ENCODE results near the gene PFDN1.

The PFDN1 gene

DNA sequence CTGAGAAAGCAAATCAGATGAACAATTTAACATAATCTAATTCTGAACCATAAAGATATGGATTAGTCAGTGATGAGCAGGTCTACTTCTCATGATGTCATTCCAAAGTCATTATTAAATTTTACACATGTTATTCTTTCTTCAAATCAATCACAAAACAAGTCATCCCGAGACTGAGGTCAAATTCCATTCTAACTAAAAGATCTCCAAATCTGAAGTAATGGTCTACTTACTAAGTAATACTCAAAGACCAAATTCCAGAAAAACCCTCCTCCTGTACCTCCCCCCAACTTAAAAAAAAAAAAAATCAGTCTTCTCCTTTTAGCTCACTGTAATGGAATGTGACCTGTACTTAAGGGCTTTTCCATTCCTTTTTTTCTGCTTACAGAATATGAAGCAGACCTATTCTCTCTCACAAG, 4.7 kb downstream of the PFDN1 start:
- DNase-seq (ENCODE audit: low read depth in 1 of 2, low spot score in 1 of 2), result no peak

DNA sequence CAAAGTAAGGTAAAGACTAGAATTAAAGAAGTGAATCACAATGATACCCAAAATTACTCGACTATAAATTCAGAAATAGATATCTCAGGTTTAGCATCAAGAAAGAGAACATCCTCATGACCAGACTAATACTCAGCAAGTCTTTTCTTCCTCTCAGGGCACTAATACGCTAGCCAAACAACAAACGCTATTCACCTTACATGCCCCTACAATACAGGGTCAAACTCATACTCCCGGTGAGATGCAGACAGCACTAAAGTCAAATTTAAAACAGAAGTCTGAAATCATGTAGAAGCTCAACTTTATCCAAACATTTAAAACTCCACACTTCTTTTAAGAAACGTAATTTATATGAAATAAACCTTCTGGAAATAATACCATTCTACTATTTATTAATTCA, 5.6 kb downstream of the PFDN1 start:
- DNase-seq (ENCODE audit: low read depth in 1 of 2, low spot score in 1 of 2), result no peak

DNA sequence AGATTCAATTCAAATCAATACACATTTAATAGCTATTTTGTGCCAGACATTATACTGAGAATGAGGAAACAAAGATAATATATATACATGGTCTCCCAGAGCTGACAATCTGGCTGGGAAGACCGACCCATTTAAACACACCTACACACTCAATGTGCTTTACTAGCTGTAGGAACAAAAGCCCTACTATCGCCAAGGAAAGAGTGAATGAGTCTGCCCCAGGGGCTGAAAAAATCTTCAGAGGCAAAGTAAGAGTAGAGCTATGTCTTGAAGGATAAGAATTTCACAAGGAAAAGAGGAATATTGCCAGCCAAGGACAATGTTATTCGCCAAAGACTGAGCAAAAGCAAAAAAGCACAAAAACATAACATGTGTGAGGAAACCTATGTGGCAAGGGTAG, 6.6 kb downstream of the PFDN1 start:
- no peak for DNase-seq (ENCODE audit: low read depth in 1 of 2, low spot score in 1 of 2)

DNA sequence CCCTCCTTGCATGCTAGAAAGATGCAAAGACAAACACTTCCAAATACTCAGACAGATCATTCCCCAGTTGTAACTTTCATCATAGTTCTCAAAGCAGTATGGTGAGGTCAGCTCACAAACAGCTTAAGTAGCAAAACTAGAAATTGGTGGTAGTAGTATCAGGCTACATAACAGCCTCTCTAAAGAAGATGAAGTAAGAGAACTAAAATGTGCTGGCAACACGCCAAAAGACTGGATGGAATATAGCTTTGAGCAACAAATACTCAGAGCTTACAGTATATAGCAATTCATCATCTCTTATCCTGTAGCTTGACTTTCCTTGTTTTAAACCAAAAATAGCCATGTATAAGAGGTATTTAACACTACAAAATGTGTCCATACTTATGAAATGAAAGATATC, 7.5 kb downstream of the PFDN1 start:
- DNase-seq (ENCODE audit: low read depth in 1 of 2, low spot score in 1 of 2), result no peak

DNA sequence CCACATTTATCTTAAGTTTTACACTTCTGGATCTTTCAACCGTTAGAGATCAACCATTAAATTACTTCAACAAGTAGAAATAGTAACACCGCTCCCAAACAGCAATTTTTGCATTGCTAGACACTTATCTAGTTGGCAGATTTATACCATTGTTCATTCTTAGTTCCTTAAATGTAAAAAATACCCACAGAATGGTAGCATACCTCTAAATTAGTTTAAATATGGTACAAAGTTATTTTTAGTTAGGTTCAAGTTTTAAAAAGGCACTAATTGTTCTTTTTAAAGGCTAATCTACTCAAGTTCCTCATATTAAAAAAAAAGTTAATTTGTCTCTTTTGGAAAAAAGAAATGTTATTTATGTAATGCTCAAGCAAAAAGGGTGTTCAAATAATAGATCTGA, 8.1 kb downstream of the PFDN1 start:
- DNase-seq (ENCODE audit: low read depth in 1 of 2, low spot score in 1 of 2), result no peak

DNA sequence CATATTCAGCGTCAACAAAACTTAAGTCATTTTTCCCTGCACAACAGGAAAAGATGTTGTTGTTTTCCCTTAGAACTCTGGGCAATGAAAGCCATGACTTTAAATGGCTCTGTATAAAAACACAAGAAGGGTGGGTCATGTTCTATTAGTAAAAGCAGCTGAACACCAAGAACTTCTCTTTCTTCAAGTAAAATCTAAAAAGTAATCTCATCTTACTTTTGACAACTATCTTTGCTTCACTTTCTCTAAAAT, 9.1 kb downstream of the PFDN1 start:
- no peak for DNase-seq (ENCODE audit: low read depth in 1 of 2, low spot score in 1 of 2)

DNA sequence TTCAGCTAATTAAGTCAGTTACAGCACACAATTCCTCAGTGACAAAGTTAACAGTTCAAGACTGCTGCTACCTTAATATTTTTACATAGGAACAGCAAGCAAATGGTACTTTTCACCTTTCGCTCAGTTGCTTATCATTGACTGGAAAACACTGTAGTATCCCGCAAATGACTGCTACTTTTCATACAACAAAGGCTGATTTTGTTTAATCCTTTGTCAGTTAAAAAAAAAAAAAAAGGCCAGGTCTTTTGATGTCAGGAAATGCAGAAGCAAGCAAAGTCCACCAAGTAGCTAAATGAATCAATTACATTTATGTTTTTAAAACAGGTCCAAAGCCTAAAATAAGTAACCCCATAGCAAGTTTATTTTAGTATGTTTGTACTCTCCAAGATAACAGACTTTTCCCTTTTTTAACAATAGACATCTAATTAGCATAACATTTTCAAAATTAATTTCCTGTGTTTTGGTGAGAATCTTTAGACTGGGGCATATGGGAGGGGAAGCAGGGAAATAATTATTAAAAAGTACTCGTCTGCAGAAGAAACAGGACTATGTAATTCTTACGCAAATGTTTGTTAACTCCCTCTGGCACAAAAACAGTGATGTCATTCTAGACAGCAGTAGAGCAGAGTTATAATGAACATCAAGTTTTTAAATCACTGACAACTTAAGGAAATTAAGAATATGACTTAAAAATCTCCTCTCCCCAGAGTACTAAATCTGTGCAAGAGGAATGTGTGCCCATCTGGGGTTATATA, 9.6 kb downstream of the PFDN1 start:
- DNase-seq (ENCODE audit: low read depth in 1 of 2, low spot score in 1 of 2), result no peak

DNA sequence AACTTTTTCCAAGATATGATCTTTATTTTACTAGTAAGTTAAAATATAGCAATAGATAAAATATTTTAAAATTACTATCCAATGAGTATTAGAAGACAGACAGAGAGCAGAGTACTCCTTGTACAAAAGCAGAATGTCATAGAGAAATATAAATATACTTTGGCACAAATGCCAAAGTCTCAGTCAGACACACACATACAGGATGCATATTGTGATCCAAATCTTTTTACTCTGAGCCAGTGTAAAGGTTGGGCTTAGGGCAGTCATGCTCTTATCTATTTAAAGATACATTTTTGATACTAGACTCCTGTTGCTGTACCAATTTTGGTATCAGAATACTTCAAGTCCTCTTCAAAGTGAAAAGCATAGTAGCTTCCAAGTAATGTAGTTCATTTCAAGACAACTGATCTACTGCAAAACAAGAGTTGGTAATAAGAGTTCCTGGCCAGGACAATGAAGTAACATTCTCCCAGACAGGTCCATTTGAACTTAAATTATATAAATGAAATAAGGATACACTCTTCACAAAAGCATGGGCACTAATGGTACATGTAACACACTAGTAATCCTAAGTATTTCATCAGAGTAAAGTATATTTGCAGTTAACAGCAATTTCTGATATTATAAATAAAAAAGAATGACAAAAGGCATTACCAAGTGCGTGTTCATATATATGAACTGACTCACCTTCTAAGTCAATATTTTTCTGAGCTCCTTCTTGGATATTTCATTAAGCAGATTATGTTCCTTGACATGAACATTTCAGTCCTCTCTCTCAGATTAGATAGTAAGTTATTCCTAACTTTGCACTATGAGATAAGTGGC, 10.5 kb downstream of the PFDN1 start:
- no peak for DNase-seq (ENCODE audit: low read depth in 1 of 2, low spot score in 1 of 2)

DNA sequence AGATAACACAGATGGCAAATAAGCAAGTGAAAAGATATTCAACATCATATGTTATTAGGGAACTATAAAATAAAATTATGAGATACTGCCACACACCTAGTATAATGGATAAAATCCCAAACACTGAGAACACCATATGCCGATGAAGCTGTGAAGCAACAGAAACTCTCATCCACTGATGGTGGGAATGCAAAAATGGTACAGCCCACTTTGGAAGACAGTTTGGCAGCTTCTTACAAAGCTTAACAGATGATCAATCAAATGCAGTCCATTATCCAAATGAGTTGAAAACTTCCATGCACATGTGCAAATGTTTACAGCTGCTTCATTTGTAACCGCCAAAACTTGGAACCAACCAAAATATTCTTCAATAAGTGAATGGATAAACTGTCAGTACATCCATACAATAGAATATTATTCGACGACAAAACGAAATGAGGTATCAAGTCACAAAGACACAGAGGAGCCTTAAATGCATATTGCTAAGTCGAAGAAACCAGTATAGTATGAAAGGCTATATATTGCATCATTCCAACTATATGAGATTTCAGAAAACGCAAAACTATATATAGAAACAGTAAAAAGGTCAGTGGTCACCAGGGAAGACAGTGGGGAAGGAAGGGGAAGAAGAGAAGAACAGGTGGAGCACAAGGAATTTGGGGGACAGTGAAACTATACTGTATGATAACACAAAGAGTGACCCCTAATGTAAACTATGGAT, 14.9 kb downstream of the PFDN1 start:
- no peak for DNase-seq (ENCODE audit: low read depth in 1 of 2, low spot score in 1 of 2)

DNA sequence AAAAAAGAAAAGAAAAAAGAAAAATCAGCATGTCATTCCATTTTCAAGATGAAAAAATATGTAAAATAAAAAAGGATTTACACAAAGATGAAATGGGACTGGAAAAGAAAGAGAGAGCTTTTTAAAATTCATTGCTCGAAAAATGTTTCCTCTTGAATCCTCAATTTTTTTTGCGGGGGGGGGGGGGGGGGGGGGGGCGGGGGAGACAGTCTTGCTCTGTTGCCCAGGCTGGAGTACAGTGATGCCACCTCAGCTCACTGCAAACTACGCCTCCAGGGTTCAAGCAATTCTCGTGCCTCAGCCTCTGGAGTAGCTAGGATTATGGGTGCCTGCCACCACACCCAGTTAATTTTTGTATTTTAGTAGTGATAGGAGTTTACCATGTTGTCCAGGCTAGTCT, 16.5 kb downstream of the PFDN1 start:
- DNase-seq (ENCODE audit: low read depth in 1 of 2, low spot score in 1 of 2), result no peak

DNA sequence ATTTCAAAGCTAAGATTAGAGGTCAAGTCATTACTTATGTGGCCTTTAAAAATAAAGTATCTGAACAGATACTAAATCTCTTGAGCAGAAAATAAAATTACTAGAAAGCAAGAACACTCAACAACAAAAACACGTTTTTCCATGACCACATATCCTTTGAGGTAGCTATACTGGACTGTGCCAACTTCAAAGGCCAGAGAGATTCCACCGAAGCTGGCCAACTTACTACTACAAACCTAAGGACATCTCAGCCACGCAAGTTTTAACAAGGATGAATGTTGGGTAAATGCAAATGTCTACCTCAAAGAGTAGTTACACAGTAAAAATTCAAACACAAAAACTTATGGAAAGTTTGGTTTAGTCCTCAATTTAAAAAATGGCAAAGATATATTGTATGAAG, 18.9 kb downstream of the PFDN1 start:
- no peak for DNase-seq (ENCODE audit: low read depth in 1 of 2, low spot score in 1 of 2)

DNA sequence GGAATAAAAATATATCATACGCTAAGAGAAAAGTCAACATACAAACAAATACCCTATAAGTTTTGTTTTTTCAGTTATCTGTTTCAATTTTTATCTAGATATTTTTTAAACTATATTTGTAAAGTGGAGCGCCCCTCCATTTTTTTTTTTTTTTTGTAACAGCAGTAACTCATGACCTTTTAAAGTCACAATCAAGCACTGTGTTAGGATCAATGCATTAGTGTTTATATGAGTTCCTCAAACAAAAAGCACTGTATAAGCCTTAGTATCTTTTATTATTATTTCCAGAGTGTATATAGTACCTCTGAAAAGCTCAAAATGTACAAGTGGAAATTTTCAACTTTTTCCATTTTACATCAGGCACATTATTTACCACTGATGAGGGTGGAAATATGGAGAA, 20.6 kb downstream of the PFDN1 start:
- DNase-seq (ENCODE audit: low read depth in 1 of 2, low spot score in 1 of 2), result no peak

DNA sequence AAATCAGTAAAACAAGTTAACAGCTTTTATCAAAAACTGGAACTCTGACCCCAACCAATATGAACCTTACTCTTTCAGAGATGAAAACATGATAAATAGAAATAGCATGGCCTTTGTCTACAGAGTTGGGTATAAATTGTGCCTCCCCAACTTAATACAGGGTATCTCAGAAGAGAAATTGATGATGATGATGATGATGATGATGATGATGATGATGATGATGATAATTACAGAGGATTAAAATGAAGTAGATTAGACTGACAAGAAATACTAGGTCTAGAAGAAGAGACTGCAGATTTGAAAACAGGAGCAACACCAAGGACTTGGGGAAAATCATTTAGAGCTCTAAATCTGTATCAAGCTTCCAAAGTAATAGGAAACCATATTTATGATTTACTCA, 27.1 kb downstream of the PFDN1 start:
- no peak for DNase-seq (ENCODE audit: low read depth in 1 of 2, low spot score in 1 of 2)

DNA sequence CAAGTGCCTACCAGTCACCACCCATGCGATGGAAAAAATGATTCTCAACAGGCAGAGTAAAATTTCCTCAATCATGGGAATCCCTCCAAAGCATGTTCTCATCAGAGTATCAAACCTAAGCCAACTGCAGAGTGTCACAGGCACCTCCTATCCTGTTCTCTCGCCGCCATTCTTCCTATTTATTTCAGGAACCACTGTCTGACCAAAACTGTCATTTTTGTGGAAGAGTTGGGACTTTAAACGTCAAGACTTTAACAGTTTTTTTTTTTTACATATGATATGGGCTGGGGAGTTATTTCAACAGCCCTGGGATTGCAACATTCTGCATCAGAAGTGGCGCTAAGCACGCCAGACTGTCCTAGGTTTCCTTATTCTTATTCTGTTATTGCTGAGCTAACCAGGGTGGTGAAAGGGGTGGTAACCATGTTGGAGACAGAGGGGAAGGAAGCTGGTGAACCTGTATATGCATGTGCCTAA, 29.5 kb downstream of the PFDN1 start:
- DNase-seq (ENCODE audit: low read depth in 1 of 2, low spot score in 1 of 2), result no peak

DNA sequence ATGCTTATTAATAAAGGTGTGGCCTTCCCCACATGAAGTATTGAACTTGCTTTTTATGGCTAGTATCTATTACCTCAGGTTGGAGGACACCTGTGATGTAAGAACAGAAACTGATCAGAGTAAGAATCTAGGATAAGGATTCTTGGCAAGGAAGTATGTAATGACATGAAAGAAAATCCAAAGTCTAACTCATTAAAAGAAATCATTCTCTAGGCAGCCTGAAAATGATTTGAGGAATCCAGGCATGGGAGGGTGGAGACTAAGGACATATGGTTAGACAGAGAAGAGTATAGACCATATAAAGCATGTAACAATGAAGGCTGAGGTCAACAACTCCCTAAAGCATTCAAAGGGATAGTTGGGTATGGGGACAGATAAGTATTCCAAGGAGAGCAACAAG, 32.9 kb downstream of the PFDN1 start:
- DNase-seq (ENCODE audit: low read depth in 1 of 2, low spot score in 1 of 2), result no peak

DNA sequence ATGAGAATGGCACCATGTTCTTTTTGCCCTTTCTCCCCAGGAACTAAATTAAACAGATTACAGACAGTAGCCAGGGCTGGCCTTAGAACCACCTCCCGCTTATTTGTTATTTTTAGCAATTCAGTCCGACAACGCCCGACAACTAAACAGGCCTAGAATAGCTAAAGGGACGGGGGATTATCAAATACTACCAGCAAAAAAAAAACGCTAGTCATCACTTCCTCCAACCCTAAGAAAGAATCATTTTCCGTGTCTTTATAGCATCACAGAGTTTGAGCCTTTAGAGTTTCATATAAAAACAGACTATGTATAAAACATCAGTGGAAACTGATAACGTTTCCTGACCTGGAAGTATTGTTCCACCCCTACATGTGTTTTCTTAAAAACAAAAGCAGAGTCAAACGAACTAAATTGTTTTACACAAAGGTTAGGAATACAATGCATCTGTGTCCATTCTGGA, 35.3 kb downstream of the PFDN1 start:
- no peak for DNase-seq (ENCODE audit: low read depth in 1 of 2, low spot score in 1 of 2)

DNA sequence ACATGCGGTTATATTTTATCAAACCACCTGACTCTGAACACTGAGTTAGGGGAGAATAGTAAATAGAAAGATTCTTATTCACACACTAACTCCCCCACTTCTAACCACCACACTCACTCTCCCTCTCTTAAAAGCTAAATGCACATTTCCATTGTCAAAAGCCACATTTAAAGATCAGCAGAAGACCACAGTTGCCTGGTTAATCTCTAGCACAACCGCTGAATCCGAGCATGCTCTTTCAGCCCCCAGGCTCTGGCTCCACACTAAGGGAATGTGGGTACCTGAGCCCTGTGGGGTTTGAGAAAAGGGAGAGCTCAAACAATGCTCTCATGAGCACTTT, 35.7 kb downstream of the PFDN1 start:
- no peak for DNase-seq (ENCODE audit: low read depth in 1 of 2, low spot score in 1 of 2)

DNA sequence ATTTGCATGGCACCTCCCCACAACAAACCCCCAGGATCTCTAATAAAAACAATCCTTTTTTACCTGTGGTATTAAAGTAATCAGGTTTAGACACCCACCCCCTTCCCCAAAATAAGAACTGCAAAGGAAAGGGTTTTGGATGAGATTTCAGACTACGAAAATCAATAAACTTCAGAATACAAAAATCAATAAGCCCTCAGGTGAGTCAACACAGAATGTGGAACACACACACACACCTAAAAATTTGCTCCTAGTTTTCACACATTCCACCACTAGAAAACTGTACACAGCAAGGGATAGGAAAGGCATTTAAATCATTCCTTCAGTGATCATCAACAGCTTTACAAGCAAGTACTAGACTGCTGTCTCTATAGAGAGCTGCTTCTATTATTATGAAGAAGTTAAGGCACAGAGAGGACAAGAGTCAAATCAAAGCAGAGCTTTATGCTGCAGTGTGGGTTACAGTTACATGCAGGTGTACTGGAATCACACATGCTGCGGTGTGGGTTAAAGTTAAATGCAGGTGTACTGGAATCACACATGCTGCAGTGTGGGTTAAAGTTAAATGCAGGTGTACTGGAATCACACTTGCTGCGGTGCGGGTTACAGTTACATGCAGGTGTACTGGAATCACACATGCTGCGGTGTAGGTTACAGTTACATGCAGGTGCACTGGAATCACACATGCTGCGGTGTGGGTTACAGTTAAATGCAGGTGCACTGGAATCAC, 36.3 kb downstream of the PFDN1 start:
- DNase-seq (ENCODE audit: low read depth in 1 of 2, low spot score in 1 of 2), result no peak

DNA sequence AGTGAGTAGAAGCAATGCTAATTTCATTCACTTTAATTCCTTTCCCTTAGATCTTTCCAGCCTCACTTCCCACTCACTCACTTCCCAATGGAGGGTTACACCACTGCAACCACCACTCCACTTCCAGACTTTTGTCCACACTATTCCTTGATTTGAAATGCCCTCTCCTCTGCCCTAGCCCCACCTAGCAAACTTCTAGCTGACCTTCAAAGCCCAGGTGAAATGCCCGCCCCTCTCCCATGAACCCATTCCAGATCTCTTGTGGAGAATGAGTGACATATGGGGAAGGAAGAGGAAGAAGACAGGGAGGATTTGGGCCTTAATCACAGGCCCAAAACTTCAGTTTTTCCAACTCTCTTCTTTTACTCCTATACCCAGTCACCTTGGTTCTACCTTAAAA, 37.1 kb downstream of the PFDN1 start:
- DNase-seq (ENCODE audit: low read depth in 1 of 2, low spot score in 1 of 2), result no peak

DNA sequence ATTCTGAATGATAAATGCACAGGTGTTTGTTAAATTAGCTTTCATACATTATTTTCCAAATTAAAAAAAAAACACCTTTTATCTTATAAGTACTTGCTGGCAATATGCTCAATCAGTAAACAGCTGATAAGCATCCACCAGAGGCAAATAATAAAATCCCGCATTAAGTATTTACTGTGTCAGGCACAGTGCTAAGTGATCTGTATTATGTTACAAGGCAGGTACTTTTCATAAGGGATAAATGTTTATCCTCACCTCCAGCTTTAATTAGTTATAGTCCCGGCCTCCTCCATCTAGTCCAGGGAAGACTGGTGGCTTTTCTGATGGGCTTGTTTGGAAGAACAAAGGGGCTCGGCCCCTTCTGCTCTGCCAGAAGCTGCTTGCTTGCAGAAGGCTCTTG, 40.1 kb downstream of the PFDN1 start:
- no peak for DNase-seq (ENCODE audit: low read depth in 1 of 2, low spot score in 1 of 2)

DNA sequence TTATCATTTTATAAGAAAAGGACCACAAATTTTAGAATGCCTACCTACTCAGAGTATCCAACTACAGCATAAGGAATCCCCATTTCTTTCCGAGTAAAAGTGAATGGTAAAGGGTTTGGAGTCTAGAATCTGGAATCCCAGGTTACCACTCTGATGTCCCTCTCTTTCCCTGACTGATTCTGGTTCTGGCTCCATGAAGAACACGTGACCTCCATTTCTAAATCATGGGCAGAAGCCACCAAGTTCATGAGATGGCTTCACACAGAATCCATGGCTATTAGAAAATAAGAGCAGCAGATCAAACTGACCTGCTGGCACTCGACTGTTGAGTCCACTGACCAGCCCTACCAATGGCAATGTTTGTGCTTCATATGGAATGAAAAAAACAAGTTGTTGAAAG, 40.7 kb downstream of the PFDN1 start:
- DNase-seq (ENCODE audit: low read depth in 1 of 2, low spot score in 1 of 2), result no peak

Data from stimulated activated CD4-positive, alpha-beta T cell treated with anti-CD3 and anti-CD28 coated beads, Interleukin-15, amount 100 ng/mL, for 1 hour (primary cell).